H1 (cell line): ENCODE results near the gene DNMT3B. TPM values are rescaled to one million over a fixed set of nuclear protein-coding genes. Genes with fewer than 3 reads are reported as not detected.

ENCODE experiments used
- CTCF ChIA-PET: fragments of 300-600 bp; sonication (Branson Sonifier 250); formaldehyde crosslinking; loops from one replicate; lab custom pipeline; 2021; ENCODE audit not compliant: partially characterized antibody; lab: Charles Lee
- POLR2A ChIA-PET: fragments of 300-600 bp; sonication (Branson Sonifier 250); formaldehyde crosslinking; loops from one replicate; lab custom pipeline; 2021; ENCODE audit warnings: inconsistent platforms; ENCODE audit not compliant: partially characterized antibody; lab: Charles Lee
- DNase-seq, 2 experiments: peaks; one replicate each; pipeline versions ENCODE4 v3.0.0 to v3.0.0-alpha.2; 2010 to 2022; ENCODE audit warnings: low spot score in 2 of 2, low read depth in 1 of 2, mixed read lengths in 1 of 2
- FAIRE-seq: peaks from 2 replicates; lab custom pipeline; 2011; peaks lifted over from hg19 to GRCh38; lab: Jason Lieb, UNC
- H2AFZ ChIP-seq: 2 replicates; pipeline ENCODE4 v1.8.1; 2012; ENCODE audit warnings: low read length, inconsistent platforms
- H2AK5ac ChIP-seq: 2 replicates; pipeline ENCODE4 v1.6.1; 2013; ENCODE audit warnings: low read depth, low read length
- H2BK120ac ChIP-seq: replicated peaks from 2 replicates; pipeline ENCODE3; 2013; ENCODE audit warnings: low read depth, low read length, inconsistent platforms
- H2BK12ac ChIP-seq: 2 replicates; pipeline ENCODE4 v1.6.1; 2013; ENCODE audit warnings: low read depth, low read length
- H2BK15ac ChIP-seq: 2 replicates; pipeline ENCODE4 v1.6.1; 2013; ENCODE audit warnings: low read length
- H2BK20ac ChIP-seq: 2 replicates; pipeline ENCODE4 v1.6.1; 2013; ENCODE audit warnings: low read length
- H2BK5ac ChIP-seq: 2 replicates; pipeline ENCODE4 v1.6.1; 2013; ENCODE audit warnings: low read depth, low read length
- H3K14ac ChIP-seq: 2 replicates; pipeline ENCODE4 v1.6.1; 2013; ENCODE audit warnings: inconsistent platforms; ENCODE audit not compliant: insufficient read length
- H3K18ac ChIP-seq: 2 replicates; pipeline ENCODE4 v1.6.1; 2013; ENCODE audit warnings: low read length; ENCODE audit errors: extremely low read depth
- H3K23ac ChIP-seq: 2 replicates; pipeline ENCODE4 v1.6.1; 2013; ENCODE audit warnings: inconsistent platforms; ENCODE audit not compliant: insufficient read length
- H3K23me2 ChIP-seq: 2 replicates; pipeline ENCODE4 v1.6.1; 2013; ENCODE audit warnings: low read depth, low read length
- H3K27ac ChIP-seq: 2 replicates; pipeline ENCODE4 v1.6.1; 2011; ENCODE audit warnings: low read depth, low read length, inconsistent platforms
- H3K27me3 ChIP-seq, 4 experiments: replicated peaks in 1 of 4; 1 replicate in 1 of 4; 2 replicates in 3 of 4; pipeline versions ENCODE4 v1.6.1 to v1.8.1; 2011 to 2013; ENCODE audit warnings: low read length in 3 of 4, mild to moderate bottlenecking in 3 of 4, inconsistent platforms in 2 of 4, mixed read lengths in 2 of 4, moderate library complexity in 1 of 4; ENCODE audit not compliant: control insufficient read depth in 3 of 4, insufficient read depth in 3 of 4; ENCODE audit errors: extremely low read depth in 1 of 4
- H3K36me3 ChIP-seq, 4 experiments: 2 replicates each; pipeline versions ENCODE4 v1.6.1 to v1.8.1; 2011 to 2013; ENCODE audit warnings: mild to moderate bottlenecking in 4 of 4, low read length in 3 of 4, moderate library complexity in 2 of 4, control low read depth in 1 of 4, inconsistent platforms in 1 of 4; ENCODE audit not compliant: insufficient read depth in 4 of 4, control insufficient read depth in 2 of 4
- H3K4ac ChIP-seq: replicated peaks from 2 replicates; pipeline ENCODE3; 2013; ENCODE audit warnings: low read length, low read depth, mixed read lengths, inconsistent platforms; ENCODE audit not compliant: insufficient read length
- H3K4me1 ChIP-seq, 4 experiments: replicated peaks in 1 of 4; 1 replicate in 1 of 4; 2 replicates in 3 of 4; pipeline versions ENCODE4 v1.6.1 to v1.8.1; 2011 to 2013; ENCODE audit warnings: low read length in 3 of 4, inconsistent platforms in 2 of 4, mixed read lengths in 1 of 4; ENCODE audit not compliant: insufficient read depth in 4 of 4, control insufficient read depth in 3 of 4
- H3K4me2 ChIP-seq, 2 experiments: 2 replicates each; pipeline versions ENCODE4 v1.6.1 to v1.8.1; 2011 to 2013; ENCODE audit warnings: low read depth in 2 of 2, low read length in 2 of 2, control low read depth in 1 of 2, inconsistent platforms in 1 of 2, mild to moderate bottlenecking in 1 of 2; ENCODE audit not compliant: insufficient read depth in 1 of 2
- H3K4me3 ChIP-seq, 4 experiments: fragments of 200-600, 300-600 bp in 1 of 4; sonication (generic), shearing (Covaris generic), sonication (Bioruptor Twin) in 1 of 4; 2 replicates each; pipeline versions ENCODE4 v1.5.1 to v1.8.1; 2011 to 2016; ENCODE audit warnings: low read length in 4 of 4, low read depth in 3 of 4, control low read depth in 2 of 4, inconsistent platforms in 2 of 4, mild to moderate bottlenecking in 2 of 4, mixed read lengths in 1 of 4, moderate library complexity in 1 of 4; ENCODE audit not compliant: insufficient read depth in 2 of 4; ENCODE audit errors: extremely low read depth in 1 of 4
- H3K56ac ChIP-seq: replicated peaks from 2 replicates; pipeline ENCODE3; 2013; ENCODE audit warnings: low read depth, mild to moderate bottlenecking, mixed read lengths, low read length, inconsistent platforms; ENCODE audit not compliant: insufficient read length
- H3K79me1 ChIP-seq: 2 replicates; pipeline ENCODE4 v1.6.1; 2013; ENCODE audit warnings: low read depth, low read length, control low read depth
- H3K79me2 ChIP-seq, 2 experiments: 2 replicates each; pipeline versions ENCODE4 v1.6.1 to v1.8.1; 2012 to 2013; ENCODE audit warnings: low read length in 2 of 2, mild to moderate bottlenecking in 2 of 2, inconsistent platforms in 1 of 2; ENCODE audit not compliant: insufficient read depth in 2 of 2, control insufficient read depth in 1 of 2
- H3K9ac ChIP-seq, 4 experiments: replicated peaks in 1 of 4; 1 replicate in 1 of 4; 2 replicates in 3 of 4; pipeline versions ENCODE4 v1.6.1 to v1.8.1; 2011 to 2013; ENCODE audit warnings: low read depth in 3 of 4, low read length in 3 of 4, control low read depth in 2 of 4, mild to moderate bottlenecking in 2 of 4, moderate library complexity in 2 of 4, inconsistent platforms in 1 of 4; ENCODE audit errors: extremely low read depth in 1 of 4
- H3K9me3 ChIP-seq, 2 experiments: 2 replicates each; pipeline versions ENCODE4 v1.6.1 to v1.8.1; 2012 to 2013; ENCODE audit warnings: mild to moderate bottlenecking in 2 of 2, moderate library complexity in 2 of 2, control low read depth in 1 of 2, inconsistent platforms in 1 of 2, low read depth in 1 of 2, low read length in 1 of 2, mixed read lengths in 1 of 2; ENCODE audit not compliant: insufficient read depth in 2 of 2
- H4K20me1 ChIP-seq, 2 experiments: replicated peaks in 1 of 2; 2 replicates each; pipeline versions ENCODE3 to v1.8.1; 2011 to 2013; ENCODE audit warnings: inconsistent platforms in 2 of 2, low read length in 2 of 2, mild to moderate bottlenecking in 1 of 2; ENCODE audit not compliant: insufficient read depth in 2 of 2, control insufficient read depth in 1 of 2
- H4K5ac ChIP-seq: 2 replicates; pipeline ENCODE4 v1.6.1; 2013; ENCODE audit warnings: low read length, low read depth, mixed read lengths, inconsistent platforms; ENCODE audit not compliant: insufficient read length
- H4K8ac ChIP-seq: 2 replicates; pipeline ENCODE4 v1.8.0; 2013; ENCODE audit warnings: mild to moderate bottlenecking, moderate library complexity, low read length, inconsistent platforms; ENCODE audit not compliant: insufficient read depth; ENCODE audit errors: extremely low read depth
- H4K91ac ChIP-seq: replicated peaks from 2 replicates; pipeline ENCODE3; 2013; ENCODE audit warnings: low read length, mixed read lengths, inconsistent platforms; ENCODE audit not compliant: insufficient read length
- EGR1 ChIP-seq: IDR thresholded peaks from 2 replicates; pipeline ENCODE4 v1.6.1; 2011; ENCODE audit warnings: low read depth, low read length, borderline replicate concordance
- KDM1A ChIP-seq: fragments of 200-600, 300-600 bp; sonication (generic); IDR thresholded peaks from 2 replicates; pipeline ENCODE4 v1.7.1; 2016; ENCODE audit warnings: mild to moderate bottlenecking, low read length, borderline replicate concordance
- KDM4A ChIP-seq: IDR thresholded peaks from one replicate; pipeline ENCODE4 v1.7.1; 2012; ENCODE audit warnings: low read depth, mild to moderate bottlenecking, moderate library complexity, low read length, inconsistent platforms; ENCODE audit not compliant: severe bottlenecking
- NANOG ChIP-seq: IDR thresholded peaks from 2 replicates; pipeline ENCODE4 v1.6.1; 2011; ENCODE audit warnings: low read length, low read depth, mild to moderate bottlenecking, inconsistent platforms; ENCODE audit not compliant: insufficient read depth, poor library complexity, severe bottlenecking
- RBBP5 ChIP-seq: IDR thresholded peaks from 2 replicates; pipeline ENCODE4 v1.7.1; 2012; ENCODE audit warnings: low read depth, mild to moderate bottlenecking, inconsistent platforms, low read length, moderate library complexity, borderline replicate concordance
- TEAD4 ChIP-seq: IDR thresholded peaks from 2 replicates; pipeline ENCODE4 v1.6.1; 2012; ENCODE audit warnings: low read depth, low read length, inconsistent platforms, mixed read lengths
- WGBS, 2 experiments: shearing (Covaris generic) in 1 of 2; methylation state at CpG; one replicate each; pipeline versions ENCODE4 v1.1.6 to v1.1.7; 2013 to 2015; ENCODE audit warnings: low lambda C conversion rate in 2 of 2, mixed read lengths in 2 of 2, inconsistent platforms in 1 of 2, low coverage in 1 of 2, missing lambda C conversion rate in 1 of 2; ENCODE audit not compliant: insufficient replicate concordance in 2 of 2, insufficient coverage in 1 of 2, insufficient read length in 1 of 2; ENCODE audit errors: extremely low coverage in 1 of 2, missing lambda C conversion rate in 1 of 2; 5-methylcytosine and 5-hydroxymethylcytosine counted together
- long read RNA-seq, 2 experiments: library from RNA in 1 of 2; library from capped mRNA in 1 of 2; stranded (forward); transcript quantifications; one replicate each; pipeline ENCODE4 v2.0.0, GENCODE V29; 2021; ENCODE audit warnings: inconsistent platforms in 1 of 2
- polyA minus RNA-seq, 3 experiments: library from RNA; depleted of rRNA, polyadenylated mRNA; stranded (reverse); fragments of >200 nt; gene quantifications; 1 replicate in 2 of 3; 2 replicates in 1 of 3; pipeline ENCODE4 v1.2.3, GENCODE V29; 2011
- polyA plus RNA-seq, 7 experiments: library from polyadenylated mRNA; depleted of rRNA in 3 of 7; stranded (reverse) in 5 of 7; unstranded in 2 of 7; fragments of >200 nt in 5 of 7; fragments of 200-250 nt in 2 of 7; gene quantifications; 1 replicate in 5 of 7; 2 replicates in 1 of 7; 4 replicates in 1 of 7; pipeline versions ENCODE4 v1.2.1 to v1.2.3, GENCODE V29; 2011 to 2013; ENCODE audit warnings: missing spikeins in 2 of 7, mixed read lengths in 2 of 7
- total RNA-seq: library from RNA; stranded (reverse); fragmentation: NEBNext Ultra II Directional; extraction: Animal tissue kit (Norgen Biotek cat#: 25700); gene quantifications from 2 replicates; pipeline ENCODE4 v1.2.1, GENCODE V29; 2021

DNMT3B gene
- 1,016 and 1,038 TPM in 2 replicates for total RNA-seq
- polyA plus RNA-seq (2011; rRNA removed): 433 and 469 TPM in 2 replicates
- polyA plus RNA-seq (2011; cell fraction: cytosol; rRNA removed): 457 TPM
- 676 TPM for polyA plus RNA-seq (2011; cell fraction: nucleus; rRNA removed)
- polyA plus RNA-seq (2012, experiment 1 of 2): 568 to 702 TPM (median 611 TPM) in 4 replicates
- polyA plus RNA-seq (2012, experiment 2 of 2): 410 TPM
- polyA plus RNA-seq (2013, experiment 1 of 2): 587 TPM
- 555 TPM for polyA plus RNA-seq (2013, experiment 2 of 2)
- 327 and 359 TPM in 2 replicates for polyA minus RNA-seq (2011; rRNA and poly(A)+ RNA removed)
- polyA minus RNA-seq (2011; cell fraction: cytosol; rRNA and poly(A)+ RNA removed): 389 TPM
- polyA minus RNA-seq (2011; cell fraction: nucleus; rRNA and poly(A)+ RNA removed): 257 TPM
- long read RNA-seq, experiment 1, full-length matches to known transcripts: 59 of 934 reads
- long read RNA-seq, experiment 1, partial matches to known transcripts: 545 of 934 reads
- long read RNA-seq, experiment 1, other reads (novel, unspliced or antisense): 330 of 934 reads
- long read RNA-seq, experiment 2, partial matches to known transcripts: 31 of 45 reads
- long read RNA-seq, experiment 2, other reads (novel, unspliced or antisense): 14 of 45 reads

GRCh38 chr20:32761831-32762753 is at the start of gene DNMT3B:
Gene DNMT3B (plus strand): TSS chr20:32762385. CDS start chr20:32780324, 17,939 bp downstream.
- Histone ChIP-seq H4K5ac (peak within 1 kb of the TSS; percentile 85), H2BK15ac (no peak within 1 kb of the TSS), H2BK5ac (peak within 1 kb of the TSS; percentile 86), H3K9me3 (no peaks in the 10 kb centered on the region), H3K56ac (peak within 1 kb of the TSS; percentile 97), H3K79me1 (no peaks in the 10 kb centered on the region; the same call in 1 of the 2 replicates), H4K8ac (peak within 1 kb of the TSS; percentile 75), H2AK5ac (peak within 1 kb of the TSS; percentile 91; the same call in 1 of the 2 replicates), H2AFZ (no peak within 1 kb of the TSS), H4K20me1 (peaks cover 22 to 29% of the 10 kb centered on the region in 2 experiments), H2BK120ac (peak within 1 kb of the TSS; percentile 3), H2BK20ac (no peak within 1 kb of the TSS; the same call in 1 of the 2 replicates), H3K14ac (peak within 1 kb of the TSS; percentile 20), H3K27me3 (no peaks in the 10 kb centered on the region), H3K9ac (peak within 1 kb of the TSS; percentile 80 to 96 (median 86)), H3K23ac (no peak within 1 kb of the TSS), H3K36me3 (peaks cover 0 to 41% (median 9%) of the 10 kb centered on the region in 4 experiments; a peak in 4 of 8 replicates), H3K4me3 (peak within 1 kb of the TSS; percentile 92 to 100 (median 96)), H2BK12ac (peak within 1 kb of the TSS; percentile 18; the same call in 1 of the 2 replicates), H3K23me2 (peaks cover 14% of the 10 kb centered on the region), H3K79me2 (peaks cover 44 to 69% of the 10 kb centered on the region in 2 experiments), H3K4me1 (peaks cover 10 to 16% (median 13%) of the 10 kb centered on the region in 4 experiments), H3K4ac (peak within 1 kb of the TSS; percentile 79), H3K18ac (peak within 1 kb of the TSS; percentile 94), H3K27ac (peak within 1 kb of the TSS; percentile 75), H4K91ac (peak within 1 kb of the TSS; percentile 87), H3K4me2 (peak within 1 kb of the TSS; percentile 82 to 99)
- 2% methylated on average over 33 of the region's 92 CpGs; no CpG with 5 or more reads in 1 of the 2 experiments for WGBS, 2 experiments
- DNase-seq: peak; percentile 82 to 97
- no peak for FAIRE-seq
- ChIA-PET POLR2A (interaction anchor here (0.6 to 14.6 kb wide), 23 partner anchors 7 to 104 kb away, joined by 3 to 239 read pairs (median 9); partner anchors contain the start of genes C20orf203 and COMMD7), CTCF (interaction anchor here (1.0 to 3.4 kb wide), 6 partner anchors 9 to 108 kb away, joined by 3 to 29 read pairs (median 7); partner anchors contain the start of genes C20orf203 and COMMD7)
- peak; percentile 11 for TF ChIP-seq KDM4A
- TF ChIP-seq EGR1: no peak
- TF ChIP-seq KDM1A: peak; percentile 47; the same call in 1 of the 2 replicates
- TF ChIP-seq RBBP5: peak; percentile 58; the same call in 1 of the 2 replicates
- no peak for TF ChIP-seq TEAD4
- TF ChIP-seq NANOG: no peak
